IMR-90 (cell line): Measurements from ENCODE around the gene LRRC61. TPM values are rescaled to one million over a fixed set of nuclear protein-coding genes. Genes with fewer than 3 reads are reported as not detected.
"Not testable (repeated sequence)": the region's sequence is repeated elsewhere in the genome, so short reads cannot be mapped to it uniquely, and the experiment has no call there.

Experiments
- ATAC-seq: fragments of 200-7000 bp; cut with Tn5 transposase; 2 replicates; pipeline ENCODE4 v1.9.1; 2020; ENCODE audit warnings: low read depth, mild to moderate bottlenecking, moderate library complexity
- BruUV-seq: library from RNA; stranded (reverse); fragments of 400-500 nt; replicated peaks from 2 replicates; lab custom pipeline; 2021; lab: Mats Ljungman, UMichigan
- CTCF ChIA-PET: fragments of 300-600 bp; formaldehyde crosslinking; extraction: SDS; loops from one replicate; lab custom pipeline; 2021; ENCODE audit warnings: antibody characterized with exemption; lab: Yijun Ruan, JAX
- POLR2A ChIA-PET: fragments of 300-600 bp; sonication (Branson Sonifier 250); formaldehyde crosslinking; loops from one replicate; lab custom pipeline; 2022; ENCODE audit warnings: antibody characterized with exemption; ENCODE audit not compliant: unreplicated experiment; lab: Charles Lee
- DNase-seq: peaks from one replicate; pipeline ENCODE4 v3.0.0; 2013
- H2AFZ ChIP-seq: replicated peaks from 2 replicates; pipeline ENCODE3; 2013; ENCODE audit warnings: low read length, mild to moderate bottlenecking; ENCODE audit not compliant: poor library complexity
- H2AK5ac ChIP-seq: 2 replicates; pipeline ENCODE4 v1.6.1; 2013; ENCODE audit warnings: low read depth, low read length, inconsistent platforms
- H2AK9ac ChIP-seq: replicated peaks from 2 replicates; pipeline ENCODE3; 2013; ENCODE audit warnings: mild to moderate bottlenecking, low read depth, low read length, moderate library complexity; ENCODE audit not compliant: poor library complexity
- H2BK120ac ChIP-seq: 2 replicates; pipeline ENCODE4 v1.6.1; 2013; ENCODE audit warnings: low read depth, low read length, inconsistent platforms
- H2BK15ac ChIP-seq: 3 replicates; pipeline ENCODE4 v1.6.1; 2013; ENCODE audit warnings: low read depth, low read length, inconsistent platforms
- H2BK20ac ChIP-seq: 2 replicates; pipeline ENCODE4 v1.6.1; 2013; ENCODE audit warnings: low read depth, mild to moderate bottlenecking, inconsistent platforms, low read length, moderate library complexity
- H2BK5ac ChIP-seq: 2 replicates; pipeline ENCODE4 v1.6.1; 2013; ENCODE audit warnings: mild to moderate bottlenecking, low read depth, low read length, inconsistent platforms; ENCODE audit not compliant: poor library complexity, severe bottlenecking
- H3K14ac ChIP-seq: replicated peaks from 2 replicates; pipeline ENCODE4 v1.6.1; 2013; ENCODE audit warnings: low read depth, low read length, inconsistent platforms
- H3K18ac ChIP-seq: 2 replicates; pipeline ENCODE4 v1.6.1; 2013; ENCODE audit warnings: low read depth, low read length, control low read depth
- H3K23ac ChIP-seq: 2 replicates; pipeline ENCODE4 v1.6.1; 2013; ENCODE audit warnings: low read depth, low read length, inconsistent platforms
- H3K27ac ChIP-seq: 2 replicates; pipeline ENCODE4 v1.5.1; 2013; ENCODE audit warnings: mild to moderate bottlenecking, control low read depth, low read length; ENCODE audit not compliant: insufficient read depth
- H3K27me3 ChIP-seq: 2 replicates; pipeline ENCODE4 v1.6.1; 2013; ENCODE audit warnings: low read length; ENCODE audit not compliant: control insufficient read depth, insufficient read depth
- H3K36me3 ChIP-seq: 2 replicates; pipeline ENCODE4 v1.6.1; 2013; ENCODE audit warnings: low read length, mixed read lengths; ENCODE audit not compliant: control insufficient read depth, insufficient read depth
- H3K4ac ChIP-seq: 2 replicates; pipeline ENCODE4 v1.6.1; 2013; ENCODE audit warnings: low read depth, low read length, inconsistent platforms
- H3K4me1 ChIP-seq: 2 replicates; pipeline ENCODE4 v1.6.1; 2013; ENCODE audit warnings: low read length, mixed read lengths; ENCODE audit not compliant: control insufficient read depth, insufficient read depth
- H3K4me2 ChIP-seq: 2 replicates; pipeline ENCODE4 v1.6.1; 2013; ENCODE audit warnings: low read depth, mild to moderate bottlenecking, control low read depth, low read length, moderate library complexity
- H3K4me3 ChIP-seq: 2 replicates; pipeline ENCODE4 v1.5.1; 2013; ENCODE audit warnings: low read depth, mild to moderate bottlenecking, control low read depth, low read length, moderate library complexity; ENCODE audit not compliant: insufficient read depth
- H3K56ac ChIP-seq: 2 replicates; pipeline ENCODE4 v1.6.1; 2013; ENCODE audit warnings: low read length, inconsistent platforms; ENCODE audit not compliant: insufficient read depth; ENCODE audit errors: extremely low read depth
- H3K79me1 ChIP-seq, 2 experiments: 2 replicates each; pipeline ENCODE4 v1.6.1; 2013; ENCODE audit warnings: low read length in 2 of 2, inconsistent platforms in 1 of 2, low read depth in 1 of 2
- H3K9ac ChIP-seq: 2 replicates; pipeline ENCODE4 v1.6.1; 2013; ENCODE audit warnings: low read depth, low read length, control low read depth
- H3K9me1 ChIP-seq: 2 replicates; pipeline ENCODE4 v1.6.1; 2013; ENCODE audit warnings: low read length, inconsistent platforms; ENCODE audit not compliant: insufficient read depth
- H3K9me3 ChIP-seq: 2 replicates; pipeline ENCODE4 v1.6.1; 2013; ENCODE audit warnings: low read length; ENCODE audit not compliant: control insufficient read depth, insufficient read depth
- H4K20me1 ChIP-seq: 2 replicates; pipeline ENCODE4 v1.6.1; 2013; ENCODE audit warnings: low read length, inconsistent platforms; ENCODE audit not compliant: insufficient read depth
- H4K5ac ChIP-seq: 2 replicates; pipeline ENCODE4 v1.6.1; 2013; ENCODE audit warnings: mild to moderate bottlenecking, low read depth, low read length, control low read depth
- H4K8ac ChIP-seq, 2 experiments: 2 replicates each; pipeline ENCODE4 v1.6.1; 2013; ENCODE audit warnings: low read depth in 2 of 2, low read length in 2 of 2, control low read depth in 1 of 2, inconsistent platforms in 1 of 2
- H4K91ac ChIP-seq: 2 replicates; pipeline ENCODE4 v1.6.1; 2013; ENCODE audit warnings: low read depth, low read length, inconsistent platforms; ENCODE audit not compliant: insufficient read depth
- WGBS, 2 experiments: methylation state at CpG; one replicate each; pipeline versions ENCODE4 v1.1.5 to v1.1.7; 2013; ENCODE audit warnings: missing lambda C conversion rate in 2 of 2; ENCODE audit not compliant: insufficient read length in 1 of 2; ENCODE audit errors: extremely low coverage in 2 of 2; 5-methylcytosine and 5-hydroxymethylcytosine counted together
- dilution Hi-C: fragments of 300-500 bp; cut with HindIII; formaldehyde crosslinking; loops from one replicate; pipeline ENCODE4 v1.14.3; 2018; ENCODE audit warnings: low sequenced_read_pairs; ENCODE audit not compliant: unreplicated experiment
- in situ Hi-C: fragments of 300-500 bp; cut with MboI; formaldehyde crosslinking; loops from 3 replicates; pipeline ENCODE4 v1.14.3; 2019; ENCODE audit warnings: low sequenced_read_pairs, inconsistent platforms, mixed read lengths
- intact Hi-C: fragments of 100-400 bp; cut with micrococcal nuclease; formaldehyde crosslinking; loops from 2 replicates; pipeline ENCODE4 v1.10.0; 2022
- polyA plus RNA-seq, 3 experiments: library from polyadenylated mRNA; depleted of rRNA; stranded (reverse); fragments of >200 nt; gene quantifications; 2 replicates each; pipeline ENCODE4 v1.2.3, GENCODE V29; 2012; ENCODE audit warnings: low replicate concordance in 1 of 3
- total RNA-seq: library from RNA; depleted of rRNA; stranded (reverse); fragments of >200 nt; gene quantifications from 2 replicates; pipeline ENCODE4 v1.2.3, GENCODE V29; 2012

The LRRC61 gene
- total and polyA plus RNA-seq, 2 of the 4 experiments (the other 2 are of a cell fraction) = 0.07 TPM; not detected in 1

DNA sequence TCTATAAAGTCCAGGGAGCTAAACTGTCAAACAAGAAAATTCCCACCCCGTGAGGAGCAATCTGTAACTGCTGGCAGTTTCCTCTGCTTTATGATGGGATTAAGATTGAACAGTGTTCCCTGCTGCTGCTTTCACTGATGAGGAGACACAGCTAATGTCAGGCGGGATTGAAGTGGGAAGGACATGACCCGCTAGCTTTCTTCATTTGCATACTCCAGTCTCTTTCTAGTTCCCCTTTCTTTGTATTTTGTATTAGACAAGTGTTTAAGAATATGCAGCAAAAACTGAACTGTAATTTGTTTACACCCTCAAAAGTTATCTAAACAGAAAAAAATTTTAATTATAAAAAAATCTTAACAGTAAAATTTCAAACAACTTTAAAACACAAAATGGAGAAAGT, 40.0 kb upstream of the LRRC61 start:
- H4K5ac ChIP-seq, CTCF ChIA-PET, H3K18ac ChIP-seq, H3K9me1 ChIP-seq, BruUV-seq, H3K4me3 ChIP-seq, H3K56ac ChIP-seq, H3K23ac ChIP-seq, H3K27ac ChIP-seq, H2BK5ac ChIP-seq, H2BK15ac ChIP-seq, H3K9me3 ChIP-seq, DNase-seq, dilution Hi-C loops, H4K91ac ChIP-seq, H2AFZ ChIP-seq, H3K4ac ChIP-seq, H3K4me1 ChIP-seq, H2AK9ac ChIP-seq, H3K36me3 ChIP-seq, H2BK120ac ChIP-seq, H2BK20ac ChIP-seq, H3K27me3 ChIP-seq, H4K20me1 ChIP-seq, H3K14ac ChIP-seq, H3K79me1 ChIP-seq, H3K4me2 ChIP-seq, H2AK5ac ChIP-seq, H3K9ac ChIP-seq, in situ Hi-C loops, POLR2A ChIA-PET, ATAC-seq, H4K8ac ChIP-seq: not testable (repeated sequence)
- intact Hi-C loops = loop anchor here (10.0 kb wide), 1 partner anchor 472 kb away; no protein-coding TSS in a partner anchor
- WGBS, 2 experiments = no CpG with 5 or more reads among the region's 3 CpGs

DNA sequence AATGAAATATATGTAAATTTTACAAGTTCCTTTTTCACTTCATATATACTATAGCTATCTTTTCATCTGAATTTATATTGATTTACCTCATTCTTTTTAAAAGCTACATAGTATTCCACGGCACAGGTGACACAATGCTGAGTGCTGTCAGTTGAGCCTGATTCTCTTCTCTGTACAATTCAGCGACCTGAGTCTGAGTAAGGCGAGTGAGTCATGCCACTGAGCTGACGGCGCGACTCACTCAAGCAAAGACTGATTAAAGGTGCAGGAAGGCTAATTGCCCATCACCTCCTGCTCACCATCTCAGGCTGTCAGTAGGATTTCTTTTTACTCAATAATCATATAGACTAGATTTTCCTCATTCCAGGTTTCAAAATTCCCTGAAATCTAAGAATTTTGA, 39.5 kb upstream of the LRRC61 start:
- H3K4me1 ChIP-seq, H2BK120ac ChIP-seq, H3K36me3 ChIP-seq, CTCF ChIA-PET, DNase-seq, POLR2A ChIA-PET, H2AFZ ChIP-seq, H3K9me3 ChIP-seq, H3K4me2 ChIP-seq, H3K79me1 ChIP-seq, H2BK20ac ChIP-seq, H3K23ac ChIP-seq, H4K8ac ChIP-seq, H3K9me1 ChIP-seq, H4K5ac ChIP-seq, in situ Hi-C loops, H4K91ac ChIP-seq, ATAC-seq, H3K4ac ChIP-seq, H3K56ac ChIP-seq, H2AK5ac ChIP-seq, H3K27me3 ChIP-seq, H2BK5ac ChIP-seq, BruUV-seq, H4K20me1 ChIP-seq, H3K9ac ChIP-seq, H2AK9ac ChIP-seq, H2BK15ac ChIP-seq, dilution Hi-C loops, H3K27ac ChIP-seq, H3K4me3 ChIP-seq, H3K14ac ChIP-seq, H3K18ac ChIP-seq: not testable (repeated sequence)
- intact Hi-C loops = loop anchor here (10.0 kb wide), 1 partner anchor 471 kb away; no protein-coding TSS in a partner anchor
- no CpG with 5 or more reads among the region's 6 CpGs for WGBS, 2 experiments
